HG02798 (cell line): ENCODE data around the gene KRT79.

Experiments used
- ATAC-seq: cut with Tn5 transposase; IDR thresholded peaks from one replicate; pipeline ENCODE4 v1.9.1; 2021; ENCODE audit warnings: mild to moderate bottlenecking; ENCODE audit not compliant: unreplicated experiment, poor library complexity

The KRT79 gene

DNA sequence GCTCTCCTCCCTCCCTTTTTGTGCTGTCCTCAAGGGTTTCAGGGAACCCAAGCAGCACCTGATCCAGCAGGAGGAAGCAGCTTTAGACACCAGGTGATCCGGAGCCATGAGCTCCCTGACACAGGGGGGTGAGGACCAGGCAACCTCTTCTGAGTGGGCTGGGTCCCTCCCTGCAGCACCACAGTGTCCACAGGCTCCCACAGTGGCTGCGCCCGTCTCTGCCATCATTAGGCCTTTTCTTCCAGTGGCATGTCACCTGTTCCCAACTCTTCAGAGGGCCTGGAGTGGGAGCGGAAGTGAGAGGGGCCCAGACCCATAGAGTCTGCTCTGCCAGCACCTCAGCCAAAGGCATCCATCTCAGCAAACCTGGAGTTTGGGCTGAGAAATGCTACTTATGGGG is 56.5 kb downstream of the KRT79 start:
- no peak for ATAC-seq

- no peak for ATAC-seq
These were observed 57.2 kb downstream of the KRT79 start, which contains the start of gene KRT76 for GRCh38 chr12:52776913-52777395. KRT76 (minus strand) TSS chr12:52777345; CDS start chr12:52777291, 54 bp downstream.

GRCh38 chr12:52776435-52776834 is 57.7 kb downstream of the KRT79 start:
- ATAC-seq = no peak

DNA sequence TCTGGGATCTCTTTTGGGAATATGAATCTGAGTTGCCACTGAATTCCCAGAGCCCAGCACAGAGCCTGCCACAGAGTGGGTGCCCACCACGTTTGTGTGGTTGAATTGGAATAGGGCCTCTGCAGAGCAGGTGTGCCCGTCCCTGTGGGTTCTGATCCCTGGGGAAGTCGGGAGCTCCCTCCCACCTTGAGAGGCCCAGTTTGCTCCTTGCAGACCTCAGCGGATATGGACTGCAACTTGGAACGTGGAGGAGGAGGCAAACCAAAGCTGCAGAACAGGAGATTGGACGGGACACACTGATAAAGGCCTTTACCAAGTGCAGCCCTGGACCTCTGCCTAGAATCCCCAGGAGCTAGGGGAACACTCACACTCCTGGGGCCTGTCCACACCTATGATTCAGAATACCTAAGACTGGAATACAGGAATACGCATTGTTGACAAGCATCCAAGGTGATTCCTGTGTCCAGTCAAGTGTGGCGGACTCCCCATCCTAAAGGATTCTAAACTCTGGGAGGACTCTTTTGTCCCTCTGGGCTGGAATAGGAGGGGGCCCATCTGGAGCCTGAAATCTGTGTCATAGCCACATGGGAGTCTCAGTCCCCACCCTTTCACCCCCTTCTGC is 59.4 kb downstream of the KRT79 start:
- ATAC-seq = no peak

DNA sequence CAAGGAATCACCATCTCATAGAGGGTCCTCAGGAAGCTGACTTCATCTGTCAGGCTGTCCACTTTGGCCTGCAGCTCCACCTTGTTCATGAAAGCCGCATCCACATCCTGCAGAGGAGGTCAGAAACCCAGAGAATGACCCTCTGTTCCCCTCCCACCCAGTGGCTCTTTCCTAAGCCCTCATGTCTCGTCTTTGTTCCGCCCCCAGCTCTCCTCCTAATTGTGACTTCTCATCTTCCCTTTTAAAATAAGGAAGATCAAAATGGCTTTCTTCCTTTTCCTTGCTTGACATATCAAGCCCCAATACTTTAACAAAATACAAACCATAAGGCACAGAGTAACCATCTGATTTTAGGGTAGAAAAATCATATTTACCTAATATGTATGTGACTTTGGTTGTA is 61.3 kb downstream of the KRT79 start:
- ATAC-seq = no peak

- no peak for ATAC-seq
These were observed 61.9 kb downstream of the KRT79 start for GRCh38 chr12:52772188-52772587.

- no peak for ATAC-seq
These were observed 62.6 kb downstream of the KRT79 start for GRCh38 chr12:52771505-52771904.
